HG03460 (cell line): Measurements from ENCODE around the gene GAREM1.
"Not testable (repeated sequence)": the region's sequence is repeated elsewhere in the genome, so short reads cannot be mapped to it uniquely, and the experiment has no call there.

ENCODE experiments used
- ATAC-seq: cut with Tn5 transposase; IDR thresholded peaks from one replicate; pipeline ENCODE4 v1.9.1; 2021; ENCODE audit not compliant: unreplicated experiment

Gene GAREM1

GRCh38 chr18:32470714-32471633 is at the start of gene GAREM1:
GAREM1 (minus strand) TSS chr18:32470882; CDS start chr18:32470428, 454 bp downstream.
- ATAC-seq, result peak; percentile 96

- no peak for ATAC-seq
These were observed 40.5 kb upstream of the GAREM1 start for GRCh38 chr18:32511147-32511546.

GRCh38 chr18:32509111-32509510 is 38.4 kb upstream of the GAREM1 start:
- no peak for ATAC-seq

- no peak for ATAC-seq
These were observed 36.4 kb upstream of the GAREM1 start for GRCh38 chr18:32507093-32507492.

GRCh38 chr18:32502014-32502413 is 31.3 kb upstream of the GAREM1 start:
- ATAC-seq, result no peak

GRCh38 chr18:32501242-32501641 is 30.6 kb upstream of the GAREM1 start:
- ATAC-seq, result not testable (repeated sequence)

- no peak for ATAC-seq
These were observed 12.3 kb upstream of the GAREM1 start for GRCh38 chr18:32483002-32483401.

- no peak for ATAC-seq
These were observed 11.4 kb upstream of the GAREM1 start for GRCh38 chr18:32482117-32482516.

- ATAC-seq, result no peak
These were observed 9.9 kb upstream of the GAREM1 start for GRCh38 chr18:32480581-32480980.

GRCh38 chr18:32478807-32479206 is 8.1 kb upstream of the GAREM1 start:
- ATAC-seq, result no peak

- ATAC-seq, result no peak
These were observed 7.6 kb upstream of the GAREM1 start for GRCh38 chr18:32478317-32478716.

- ATAC-seq, result no peak
These were observed 5.4 kb upstream of the GAREM1 start for GRCh38 chr18:32476106-32476505.

GRCh38 chr18:32475069-32475468 is 4.4 kb upstream of the GAREM1 start:
- not testable (repeated sequence) for ATAC-seq

GRCh38 chr18:32473325-32473724 is 2.6 kb upstream of the GAREM1 start:
- no peak for ATAC-seq

GRCh38 chr18:32472841-32473240 is 2.2 kb upstream of the GAREM1 start:
- no peak for ATAC-seq

GRCh38 chr18:32470460-32470713 is 295 bp downstream of the GAREM1 start:
- ATAC-seq, result no peak

- ATAC-seq, result no peak
These were observed 807 bp downstream of the GAREM1 start for GRCh38 chr18:32469691-32470459.

GRCh38 chr18:32469190-32469651 is 1.5 kb downstream of the GAREM1 start:
- no peak for ATAC-seq

- no peak for ATAC-seq
These were observed 2.4 kb downstream of the GAREM1 start for GRCh38 chr18:32468147-32468845.

GRCh38 chr18:32461709-32462272 is 8.9 kb downstream of the GAREM1 start:
- ATAC-seq, result no peak

- ATAC-seq, result no peak
These were observed 10.4 kb downstream of the GAREM1 start for GRCh38 chr18:32460171-32460731.
